Activated naive CD4-positive, alpha-beta T cell treated with anti-CD3 and anti-CD28 coated beads, Interleukin-2, amount 50 U/mL, for 16 hours (primary cell): ENCODE measurements around the gene RTN4RL2.

Experiments used
- DNase-seq: peaks from one replicate; pipeline ENCODE4 v3.0.0-alpha.2; 2020

Gene RTN4RL2

GRCh38 chr11:57481915-57482781, 21.8 kb downstream of the RTN4RL2 start:
- DNase-seq: no peak

- DNase-seq: peak; percentile 80
These were observed 22.6 kb downstream of the RTN4RL2 start for GRCh38 chr11:57482782-57483561.

- no peak for DNase-seq
These were observed 23.2 kb downstream of the RTN4RL2 start for GRCh38 chr11:57483562-57483918.

DNA sequence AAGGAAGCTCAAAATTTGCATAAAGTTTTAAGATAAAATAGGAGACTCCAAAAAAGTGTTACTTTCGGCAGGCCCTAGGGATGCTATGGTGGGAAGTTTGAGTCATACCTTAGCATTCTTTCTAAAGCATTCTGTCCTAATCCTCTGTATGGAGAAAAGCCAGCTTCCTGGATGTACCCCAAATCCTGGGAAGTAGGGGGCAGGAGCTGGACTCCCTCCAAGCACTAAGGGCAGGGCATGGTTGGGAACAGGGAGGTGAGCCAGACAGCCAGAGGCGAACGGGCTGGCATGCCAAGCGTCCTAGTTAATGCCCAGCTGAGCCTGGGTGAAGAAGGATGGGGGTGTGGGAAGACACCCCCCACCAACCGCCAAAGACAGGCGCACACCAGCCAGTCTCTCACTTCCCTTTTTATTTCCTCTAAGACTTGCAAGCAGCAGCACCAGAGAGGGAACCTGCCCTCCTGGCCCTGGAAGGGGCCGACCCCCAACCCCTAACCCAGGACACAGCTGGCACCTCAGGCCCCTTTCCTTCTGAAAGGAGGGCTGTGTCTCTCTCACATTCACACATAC, 23.9 kb downstream of the RTN4RL2 start:
- no peak for DNase-seq

DNA sequence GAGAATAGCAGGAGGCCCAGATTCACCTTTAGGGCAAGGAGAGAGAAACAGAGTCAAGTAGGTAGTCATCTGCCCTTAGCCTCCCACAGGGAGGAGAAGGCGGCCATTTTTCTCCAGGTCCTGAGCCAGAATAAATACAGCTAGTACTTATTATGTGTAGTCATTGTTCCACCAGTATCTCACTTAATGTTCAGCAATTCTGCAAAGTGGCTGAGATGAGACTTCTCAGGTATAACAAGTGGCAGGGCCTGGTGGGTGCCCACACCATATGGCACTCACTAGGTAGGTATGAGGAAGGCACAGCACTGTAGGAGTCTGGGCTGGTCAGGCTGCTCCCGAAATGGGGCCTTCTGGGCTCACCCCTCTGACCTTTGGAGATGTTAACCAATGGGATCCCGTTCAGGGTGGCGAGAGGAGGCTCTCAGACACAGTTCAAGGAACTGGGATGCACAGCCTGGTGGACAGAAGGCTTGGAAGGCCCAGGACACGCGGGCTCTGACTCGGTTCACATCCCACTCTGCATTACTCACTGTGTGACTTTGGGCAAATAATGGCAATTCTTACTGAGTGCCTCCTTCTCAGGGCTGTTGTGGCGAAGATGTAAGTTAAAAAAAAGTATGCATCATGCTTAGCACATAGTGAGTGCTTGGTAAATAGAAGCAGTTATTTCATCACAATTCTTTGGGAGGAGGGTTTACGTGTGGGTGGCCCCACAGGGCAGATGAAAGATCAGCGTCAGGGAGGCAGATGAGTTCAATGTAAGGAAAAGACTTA, 25.1 kb downstream of the RTN4RL2 start:
- no peak for DNase-seq

DNA sequence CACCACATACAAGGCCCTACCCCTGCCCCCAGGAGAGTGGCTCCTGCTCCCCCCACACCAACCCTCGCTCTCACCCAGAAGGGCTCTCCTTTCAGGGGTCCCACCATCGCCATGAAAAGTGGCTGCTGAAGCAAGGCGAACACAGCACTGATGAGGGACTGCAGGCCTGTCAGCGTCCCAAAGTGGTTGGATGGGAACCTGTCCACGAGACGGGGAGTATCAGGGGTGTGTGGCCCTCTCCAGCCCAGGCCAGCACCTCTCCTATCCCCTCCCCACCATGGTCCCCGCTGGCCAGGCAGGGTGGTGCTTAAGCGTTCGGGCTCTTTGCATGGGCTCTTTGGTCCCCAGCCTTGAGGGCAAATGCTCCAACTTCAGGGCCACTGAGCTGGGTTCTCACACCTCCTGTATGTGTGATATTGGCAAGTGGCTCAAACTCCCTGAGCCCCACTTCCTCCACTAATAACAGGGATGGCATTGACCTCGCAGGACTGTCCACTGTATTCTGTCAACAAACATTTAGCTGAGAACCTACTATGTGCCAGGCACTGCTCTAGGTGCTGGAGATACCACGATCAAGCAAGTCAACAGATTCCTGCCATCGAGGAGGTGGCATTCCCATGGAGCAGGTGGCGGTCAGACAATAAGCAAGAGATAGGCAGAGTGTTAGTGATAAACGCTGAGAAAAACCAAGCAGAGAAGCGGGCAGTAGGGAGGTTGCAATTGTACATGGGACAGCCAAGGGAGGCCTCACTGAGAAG, 26.9 kb downstream of the RTN4RL2 start:
- DNase-seq: no peak

- DNase-seq: no peak
These were observed 27.8 kb downstream of the RTN4RL2 start for GRCh38 chr11:57487920-57488659.

DNA sequence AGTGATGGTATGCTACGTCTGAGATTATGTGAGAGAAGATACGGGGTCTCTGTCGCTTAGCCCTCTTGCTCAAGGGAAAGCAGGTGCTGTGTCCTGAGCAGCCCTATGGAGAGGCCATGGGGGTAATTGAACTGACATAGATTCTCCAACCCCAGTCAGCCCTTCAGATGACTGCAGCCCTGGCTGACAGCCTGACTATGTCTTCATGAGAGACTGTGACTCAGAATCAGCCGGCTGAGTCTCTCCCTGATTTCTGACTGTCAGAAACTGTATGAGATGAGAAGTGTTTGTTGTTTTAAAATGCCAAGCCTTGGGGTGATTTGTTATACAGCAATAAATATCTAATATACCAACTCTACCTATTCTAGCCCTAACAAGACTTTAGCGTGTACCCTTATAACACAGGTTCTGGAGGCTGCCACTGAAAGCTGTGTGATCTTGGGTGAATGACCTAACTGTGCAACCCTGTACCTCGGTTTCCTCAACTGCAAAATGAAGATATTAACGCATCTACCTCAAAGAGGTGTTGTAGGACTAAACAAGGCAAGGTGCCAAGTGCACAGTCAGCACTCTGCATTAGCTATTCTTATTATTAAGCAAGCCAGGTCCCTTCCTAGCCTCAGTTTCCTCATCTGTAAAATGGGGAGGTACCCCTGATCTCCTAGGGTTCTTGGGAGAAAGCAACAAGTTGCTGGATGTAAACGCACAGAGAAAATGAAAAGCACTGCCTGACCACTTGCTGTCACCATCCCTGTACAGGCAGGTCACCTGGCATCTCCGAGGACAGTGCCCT, 30.3 kb downstream of the RTN4RL2 start:
- no peak for DNase-seq

DNA sequence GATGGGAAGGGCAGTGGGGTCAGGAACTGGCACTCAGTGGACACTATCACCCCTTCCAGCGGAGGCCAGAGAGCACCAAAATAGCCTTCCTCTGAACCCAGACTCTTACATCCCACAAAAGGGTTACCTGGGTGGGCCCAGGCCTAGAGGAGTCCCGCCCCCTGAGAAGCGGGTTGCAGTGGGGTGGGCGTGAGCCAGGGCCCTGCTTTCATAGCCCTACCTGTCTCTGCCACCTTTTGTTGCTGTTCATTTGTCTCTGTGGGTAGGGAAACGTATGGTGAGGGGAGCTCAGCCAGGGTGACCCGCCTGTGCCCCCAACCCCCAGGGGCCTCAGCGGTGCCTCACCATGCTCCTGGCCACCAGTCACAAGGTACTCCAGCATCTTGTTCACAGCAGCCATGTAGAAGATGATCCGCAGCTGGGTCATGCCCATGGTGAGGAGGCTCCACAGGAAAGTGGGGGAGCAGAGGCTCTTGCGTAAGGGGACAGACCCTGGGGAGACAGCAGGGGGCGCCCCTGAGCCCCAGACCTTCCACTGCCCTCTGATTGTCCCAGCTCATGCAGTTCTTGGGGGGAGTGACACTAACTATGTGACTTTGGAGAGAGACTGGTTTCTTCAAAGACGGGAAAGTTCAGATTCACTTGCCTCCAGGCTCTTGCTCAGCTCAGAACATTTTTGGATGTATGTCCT, 31.2 kb downstream of the RTN4RL2 start:
- DNase-seq: peak; percentile 54

DNA sequence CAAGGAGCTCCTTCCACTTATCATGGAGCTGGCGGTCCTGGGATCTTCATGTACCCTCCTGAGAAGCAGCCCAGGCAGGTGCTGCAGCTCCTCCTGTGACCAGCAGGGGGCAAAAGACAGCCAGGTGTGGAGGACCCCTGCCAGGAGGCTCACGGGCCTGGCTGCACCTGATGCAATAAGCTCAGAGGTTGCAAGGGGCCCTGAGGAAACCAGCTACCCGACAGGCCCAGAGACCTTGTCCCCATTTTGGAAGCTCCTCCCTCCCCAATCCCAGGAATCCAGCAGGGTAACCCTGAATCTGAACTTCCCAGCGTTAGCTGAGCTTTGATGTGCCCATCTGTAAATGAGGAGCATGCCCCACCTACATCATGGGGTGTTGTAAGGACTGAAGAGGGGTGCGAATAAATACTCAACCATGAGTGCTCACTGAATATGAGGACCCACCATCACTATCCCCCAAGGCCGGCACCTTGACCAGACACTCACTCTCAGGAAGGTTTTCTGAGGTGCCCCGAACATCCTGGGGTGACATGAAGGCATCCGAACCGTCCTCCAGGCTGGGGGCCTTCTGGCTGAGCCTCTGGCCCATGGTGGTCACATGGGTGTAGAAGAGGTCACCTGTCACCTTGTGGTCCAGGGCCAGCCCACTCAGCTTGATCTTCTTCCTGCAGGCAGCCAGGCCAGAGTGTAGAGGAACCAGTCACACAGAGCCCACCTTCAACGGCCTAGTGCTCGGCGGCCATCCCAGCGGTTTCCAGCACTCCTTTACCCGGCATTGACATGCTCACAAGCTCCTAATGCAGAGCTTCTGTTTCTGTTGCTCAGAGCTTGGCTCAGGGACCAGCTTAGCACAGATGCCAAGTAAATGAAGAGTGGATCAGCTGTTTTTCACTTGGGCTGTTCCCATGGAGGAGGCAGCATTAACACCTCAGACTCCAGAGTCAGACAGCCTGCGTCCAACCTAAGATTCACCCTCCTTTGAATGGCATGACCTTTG, 33.5 kb downstream of the RTN4RL2 start:
- peak; percentile 84 for DNase-seq

- no peak for DNase-seq
These were observed 35.9 kb downstream of the RTN4RL2 start for GRCh38 chr11:57496109-57496820.

DNA sequence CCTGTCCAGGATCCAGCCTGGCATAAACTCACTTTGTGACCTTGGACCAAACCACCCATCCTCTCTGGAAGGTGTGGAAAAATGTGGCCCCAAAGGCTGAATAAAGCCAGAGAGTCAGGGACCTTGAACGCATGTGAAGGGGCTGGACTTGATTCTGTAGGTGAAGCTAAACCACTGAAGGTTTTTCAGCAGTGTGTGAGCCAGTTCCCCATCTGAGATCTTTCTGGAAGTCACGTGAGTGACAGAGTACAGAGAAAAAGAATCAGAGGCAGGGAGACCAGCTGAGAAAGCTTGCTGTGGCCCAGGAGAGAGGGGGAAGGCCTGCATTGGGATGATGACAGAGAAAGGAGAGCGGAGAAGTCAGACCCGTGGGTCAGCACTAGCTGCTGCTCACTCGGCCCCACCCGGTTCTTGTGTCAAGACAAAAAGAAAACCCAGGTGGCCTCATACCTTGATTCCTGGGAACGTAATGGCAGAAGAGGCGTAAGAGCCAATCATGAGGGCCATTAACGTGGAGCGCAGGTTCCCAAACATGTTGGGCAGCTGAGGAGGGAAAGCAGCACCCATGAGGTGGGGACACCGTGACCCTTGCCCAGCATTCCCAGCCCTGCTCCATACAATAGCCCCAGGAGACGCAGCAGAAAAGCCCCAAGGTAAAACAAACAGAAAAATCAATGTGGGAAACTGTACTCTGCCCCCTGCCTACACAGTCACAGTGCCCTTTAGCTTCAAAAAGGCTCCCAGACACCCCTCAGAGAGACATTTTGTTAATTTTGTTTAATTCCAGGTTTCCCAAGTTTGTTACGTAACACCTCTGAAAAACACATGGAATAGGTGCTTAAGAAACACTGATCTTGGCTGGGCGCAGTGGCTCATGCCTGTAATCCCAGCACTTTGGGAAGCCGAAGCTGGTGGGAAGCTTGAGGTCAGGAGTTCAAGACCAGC, 37.2 kb downstream of the RTN4RL2 start:
- DNase-seq: no peak

GRCh38 chr11:57498540-57498939, 38.2 kb downstream of the RTN4RL2 start:
- DNase-seq: no peak

GRCh38 chr11:57499413-57499982, 39.2 kb downstream of the RTN4RL2 start:
- peak; percentile 35 for DNase-seq

DNA sequence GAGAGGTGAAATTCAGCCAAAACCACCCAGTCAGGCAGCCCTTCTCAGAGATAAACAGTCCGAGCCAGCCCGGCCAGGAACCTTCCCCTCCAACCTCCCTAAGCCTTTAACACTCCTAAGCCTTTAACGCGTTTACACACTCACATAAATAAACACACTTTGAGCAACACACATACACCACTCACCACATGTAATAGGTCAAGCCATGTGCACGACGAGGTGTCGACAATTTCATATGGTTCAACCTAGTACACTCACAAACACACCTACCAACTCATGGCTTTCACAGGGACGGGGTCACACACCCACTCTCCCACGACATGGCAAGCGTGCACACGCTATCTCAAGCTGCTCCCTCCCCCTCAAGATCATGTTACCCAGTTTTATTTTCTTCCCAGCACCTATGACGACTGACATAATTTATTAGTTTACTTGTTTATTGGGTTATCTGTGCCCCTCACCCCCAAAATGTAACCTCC, 39.7 kb downstream of the RTN4RL2 start:
- no peak for DNase-seq

- no peak for DNase-seq
These were observed 40.2 kb downstream of the RTN4RL2 start for GRCh38 chr11:57500515-57500914.
